GM12878 (cell line): Measurements from ENCODE around the gene PDZRN3. TPM values are rescaled to one million over a fixed set of nuclear protein-coding genes. Genes with fewer than 3 reads are reported as not detected.

Experiments
- ATAC-seq: fragments of 200-7000 bp; cut with Tn5 transposase; 3 replicates; pipeline ENCODE4 v1.9.1; 2020; ENCODE audit warnings: mild to moderate bottlenecking, moderate library complexity
- BruUV-seq: library from RNA; stranded (reverse); fragments of 400-500 nt; replicated peaks from 2 replicates; lab custom pipeline; 2021; lab: Mats Ljungman, UMichigan
- CTCF ChIA-PET: fragments of 300-600 bp; sonication (Branson Sonifier 250); formaldehyde crosslinking; extraction: SDS; loops from one replicate; lab custom pipeline; 2021; ENCODE audit warnings: inconsistent platforms; lab: Yijun Ruan, JAX
- POLR2A ChIA-PET: fragments of 350-600 bp; formaldehyde crosslinking; extraction: SDS; loops from one replicate; lab custom pipeline; 2021; ENCODE audit warnings: inconsistent platforms; lab: Charles Lee
- RAD21 ChIA-PET: fragments of 300-600 bp; sonication (Branson Sonifier 250); formaldehyde crosslinking; loops from one replicate; lab custom pipeline; 2023; ENCODE audit warnings: antibody characterized with exemption; ENCODE audit not compliant: unreplicated experiment; lab: Charles Lee
- SMC1A ChIA-PET: fragments of 300-600 bp; sonication (Branson Sonifier 250); formaldehyde crosslinking; loops from one replicate; lab custom pipeline; 2023; ENCODE audit not compliant: unreplicated experiment, uncharacterized antibody; lab: Charles Lee
- DNase-seq: peaks from one replicate; pipeline ENCODE4 v3.0.0-alpha.2; 2011; ENCODE audit warnings: low read depth, low spot score
- FAIRE-seq: peaks from 3 replicates; lab custom pipeline; 2011; peaks lifted over from hg19 to GRCh38; lab: Jason Lieb, UNC
- H2AFZ ChIP-seq: 2 replicates; pipeline ENCODE4 v1.6.0; 2011; ENCODE audit warnings: low read depth, low read length, control low read depth; ENCODE audit not compliant: control insufficient read depth
- H3K27ac ChIP-seq: 2 replicates; pipeline ENCODE4 v1.5.1; 2011; ENCODE audit warnings: control low read depth; ENCODE audit not compliant: control insufficient read depth, insufficient read depth
- H3K27me3 ChIP-seq, 2 experiments: replicated peaks in 1 of 2; 2 replicates each; pipeline versions ENCODE4 v1.6.0 to v1.6.1; 2011; ENCODE audit warnings: low read length in 1 of 2; ENCODE audit not compliant: control insufficient read depth in 2 of 2, insufficient read depth in 2 of 2
- H3K36me3 ChIP-seq, 2 experiments: 2 replicates each; pipeline ENCODE4 v1.5.1; 2011; ENCODE audit warnings: low read length in 1 of 2; ENCODE audit not compliant: control insufficient read depth in 2 of 2, insufficient read depth in 2 of 2
- H3K4me1 ChIP-seq: 2 replicates; pipeline ENCODE4 v1.6.1; 2011; ENCODE audit warnings: mild to moderate bottlenecking, low read length, moderate library complexity, mixed read lengths; ENCODE audit not compliant: control insufficient read depth, insufficient read depth
- H3K4me2 ChIP-seq: 2 replicates; pipeline ENCODE4 v1.6.0; 2011; ENCODE audit warnings: control low read depth; ENCODE audit not compliant: control insufficient read depth, insufficient read depth
- H3K4me3 ChIP-seq: fragments of 200-600 bp; sonication (generic); 2 replicates; pipeline ENCODE4 v1.5.1; 2016
- H3K79me2 ChIP-seq: 2 replicates; pipeline ENCODE4 v1.6.0; 2011; ENCODE audit warnings: low read length; ENCODE audit not compliant: control insufficient read depth, insufficient read depth
- H3K9ac ChIP-seq: 2 replicates; pipeline ENCODE4 v1.8.0; 2011; ENCODE audit warnings: low read length, control low read depth, mixed read lengths; ENCODE audit not compliant: control insufficient read depth, insufficient read depth
- H3K9me3 ChIP-seq: replicated peaks from 3 replicates; pipeline ENCODE4 v1.5.1; 2011; ENCODE audit warnings: mild to moderate bottlenecking, low read length; ENCODE audit not compliant: control insufficient read depth, insufficient read depth
- H4K20me1 ChIP-seq: 2 replicates; pipeline ENCODE4 v1.6.0; 2011; ENCODE audit not compliant: control insufficient read depth, insufficient read depth
- EP300 ChIP-seq, 2 experiments: fragments of 150-350 bp in 1 of 2; IDR thresholded peaks; 2 replicates each; pipeline ENCODE4 v1.6.1; 2011 to 2012; ENCODE audit warnings: low read depth in 2 of 2, low read length in 2 of 2, borderline replicate concordance in 1 of 2, improper control_type of control experiment in 1 of 2, inconsistent platforms in 1 of 2; ENCODE audit not compliant: control insufficient read depth in 1 of 2
- FOXK2 ChIP-seq: fragments of 450-650 bp; IDR thresholded peaks from 2 replicates; pipeline ENCODE4 v1.6.1; 2017; ENCODE audit warnings: mild to moderate bottlenecking, moderate library complexity
- MYB ChIP-seq: fragments of 150-350 bp; IDR thresholded peaks from 2 replicates; pipeline ENCODE4 v1.6.1; 2014; ENCODE audit warnings: mild to moderate bottlenecking, low read depth, low read length, borderline replicate concordance
- MYC ChIP-seq: IDR thresholded peaks from 2 replicates; pipeline ENCODE4 v1.6.1; 2011; ENCODE audit warnings: mild to moderate bottlenecking, low read length, moderate library complexity, inconsistent platforms; ENCODE audit not compliant: insufficient read depth, insufficient replicate concordance, insufficient read length, severe bottlenecking
- NFYB ChIP-seq: IDR thresholded peaks from 2 replicates; pipeline ENCODE4 v1.6.1; 2011; ENCODE audit warnings: low read depth, mild to moderate bottlenecking, low read length, improper control_type of control experiment, moderate library complexity; ENCODE audit not compliant: insufficient read depth
- NR2C1 ChIP-seq: fragments of 450-650 bp; IDR thresholded peaks from 2 replicates; pipeline ENCODE4 v1.6.1; 2017; ENCODE audit warnings: antibody characterized with exemption, mild to moderate bottlenecking, moderate library complexity
- RB1 ChIP-seq: fragments of 450-650 bp; formaldehyde crosslinking; IDR thresholded peaks from 2 replicates; pipeline ENCODE4 v1.6.1; 2017; ENCODE audit warnings: mild to moderate bottlenecking, borderline replicate concordance
- SMAD1 ChIP-seq: fragments of 450-650 bp; IDR thresholded peaks from 2 replicates; pipeline ENCODE4 v1.6.1; 2018; ENCODE audit warnings: mild to moderate bottlenecking, low read depth; ENCODE audit not compliant: partially characterized antibody
- ZNF217 ChIP-seq: fragments of 450-650 bp; IDR thresholded peaks from 2 replicates; pipeline ENCODE4 v1.6.1; 2017; ENCODE audit warnings: antibody characterized with exemption, mild to moderate bottlenecking
- WGBS: methylation state at CpG from one replicate; pipeline ENCODE4 v1.1.6; 2016; ENCODE audit warnings: low lambda C conversion rate; ENCODE audit not compliant: insufficient replicate concordance, insufficient coverage; ENCODE audit errors: missing lambda C conversion rate; 5-methylcytosine and 5-hydroxymethylcytosine counted together
- in situ Hi-C: fragments of 300-500 bp; cut with MboI; formaldehyde crosslinking; loops from 9 replicates; pipeline ENCODE4 v1.14.3; 2018; ENCODE audit warnings: mixed read lengths
- intact Hi-C: fragments of 100-400 bp; cut with micrococcal nuclease; formaldehyde crosslinking; loops from one replicate; pipeline ENCODE4 v1.14.2; 2022; ENCODE audit not compliant: unreplicated experiment
- polyA plus RNA-seq, 11 experiments: library from polyadenylated mRNA; depleted of rRNA in 4 of 11; unstranded in 6 of 11; stranded (reverse) in 5 of 11; fragments of >200 nt; fragmentation: Nextera tagmentation in 4 of 11; fragmentation: Illumina TruSeq in 1 of 11; extraction: Ambion mirVana in 4 of 11; extraction: Trizol in 1 of 11; gene quantifications; 1 replicate in 1 of 11; 2 replicates in 10 of 11; pipeline versions ENCODE4 v1.2.1 to v1.2.3, GENCODE V29; 2011 to 2016; ENCODE audit warnings: inconsistent platforms in 2 of 11, missing spikeins in 2 of 11, low read depth in 1 of 11
- total RNA-seq, 4 experiments: library from RNA; depleted of rRNA in 3 of 4; stranded (reverse); fragments of >200 nt in 3 of 4; fragmentation: Illumina TruSeq in 1 of 4; extraction: Trizol in 1 of 4; gene quantifications; 2 replicates each; pipeline versions ENCODE4 v1.2.1 to v1.2.3, GENCODE V29; 2013 to 2021
- TF ChIP-seq, protein P1 (sequence below): fragments of 450-650 bp; IDR thresholded peaks from 2 replicates; pipeline ENCODE4 v1.6.1; 2017; ENCODE audit warnings: mild to moderate bottlenecking, moderate library complexity
- TF ChIP-seq, protein P2 (sequence below): fragments of 450-650 bp; IDR thresholded peaks from 2 replicates; pipeline ENCODE4 v1.6.1; 2018; ENCODE audit warnings: mild to moderate bottlenecking, low read depth, moderate library complexity; ENCODE audit not compliant: partially characterized antibody
- TF ChIP-seq, protein P3 (sequence below): fragments of 150-350 bp; IDR thresholded peaks from 2 replicates; pipeline ENCODE4 v1.6.1; 2016; ENCODE audit warnings: low read depth, low read length

Gene PDZRN3
- total and polyA plus RNA-seq, 10 of the 15 experiments (the other 5 are each of a cell fraction or from before 2014, with no cell fraction given) = 0.07 to 0.37 (median 0.12) TPM; not detected in 6

DNA sequence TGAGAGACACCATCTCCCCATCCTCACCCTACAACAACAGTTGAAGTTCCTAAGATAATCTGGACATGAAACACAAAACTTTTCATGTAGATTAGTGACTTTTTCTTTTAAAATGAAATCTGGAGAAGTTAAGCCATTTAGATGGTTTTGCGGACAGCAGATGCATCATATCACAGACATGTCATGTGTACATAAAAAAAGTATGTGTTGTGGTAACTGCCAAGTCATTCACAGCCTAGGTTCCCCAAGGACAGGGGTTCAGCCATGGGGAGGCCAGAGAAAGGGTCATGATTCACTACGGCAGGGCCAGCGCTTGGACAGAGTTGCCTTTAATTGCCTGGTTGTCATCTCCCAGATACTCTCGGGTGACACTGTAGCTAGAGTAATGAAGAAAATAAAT, 163.2 kb downstream of the PDZRN3 start (continued):
- TF ChIP-seq EP300 (IDR thresholded peaks at IDR 0.05; ENCODE audit: borderline replicate concordance in 1 of 2, control insufficient read depth in 1 of 2, low read depth in 2 of 2, low read length in 2 of 2) (no peak), ZNF217 (no peak)
- TF ChIP-seq, protein P1, sequence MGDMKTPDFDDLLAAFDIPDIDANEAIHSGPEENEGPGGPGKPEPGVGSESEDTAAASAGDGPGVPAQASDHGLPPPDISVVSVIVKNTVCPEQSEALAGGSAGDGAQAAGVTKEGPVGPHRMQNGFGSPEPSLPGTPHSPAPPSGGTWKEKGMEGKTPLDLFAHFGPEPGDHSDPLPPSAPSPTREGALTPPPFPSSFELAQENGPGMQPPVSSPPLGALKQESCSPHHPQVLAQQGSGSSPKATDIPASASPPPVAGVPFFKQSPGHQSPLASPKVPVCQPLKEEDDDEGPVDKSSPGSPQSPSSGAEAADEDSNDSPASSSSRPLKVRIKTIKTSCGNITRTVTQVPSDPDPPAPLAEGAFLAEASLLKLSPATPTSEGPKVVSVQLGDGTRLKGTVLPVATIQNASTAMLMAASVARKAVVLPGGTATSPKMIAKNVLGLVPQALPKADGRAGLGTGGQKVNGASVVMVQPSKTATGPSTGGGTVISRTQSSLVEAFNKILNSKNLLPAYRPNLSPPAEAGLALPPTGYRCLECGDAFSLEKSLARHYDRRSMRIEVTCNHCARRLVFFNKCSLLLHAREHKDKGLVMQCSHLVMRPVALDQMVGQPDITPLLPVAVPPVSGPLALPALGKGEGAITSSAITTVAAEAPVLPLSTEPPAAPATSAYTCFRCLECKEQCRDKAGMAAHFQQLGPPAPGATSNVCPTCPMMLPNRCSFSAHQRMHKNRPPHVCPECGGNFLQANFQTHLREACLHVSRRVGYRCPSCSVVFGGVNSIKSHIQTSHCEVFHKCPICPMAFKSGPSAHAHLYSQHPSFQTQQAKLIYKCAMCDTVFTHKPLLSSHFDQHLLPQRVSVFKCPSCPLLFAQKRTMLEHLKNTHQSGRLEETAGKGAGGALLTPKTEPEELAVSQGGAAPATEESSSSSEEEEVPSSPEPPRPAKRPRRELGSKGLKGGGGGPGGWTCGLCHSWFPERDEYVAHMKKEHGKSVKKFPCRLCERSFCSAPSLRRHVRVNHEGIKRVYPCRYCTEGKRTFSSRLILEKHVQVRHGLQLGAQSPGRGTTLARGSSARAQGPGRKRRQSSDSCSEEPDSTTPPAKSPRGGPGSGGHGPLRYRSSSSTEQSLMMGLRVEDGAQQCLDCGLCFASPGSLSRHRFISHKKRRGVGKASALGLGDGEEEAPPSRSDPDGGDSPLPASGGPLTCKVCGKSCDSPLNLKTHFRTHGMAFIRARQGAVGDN = no peak
- TF ChIP-seq, protein P2, sequence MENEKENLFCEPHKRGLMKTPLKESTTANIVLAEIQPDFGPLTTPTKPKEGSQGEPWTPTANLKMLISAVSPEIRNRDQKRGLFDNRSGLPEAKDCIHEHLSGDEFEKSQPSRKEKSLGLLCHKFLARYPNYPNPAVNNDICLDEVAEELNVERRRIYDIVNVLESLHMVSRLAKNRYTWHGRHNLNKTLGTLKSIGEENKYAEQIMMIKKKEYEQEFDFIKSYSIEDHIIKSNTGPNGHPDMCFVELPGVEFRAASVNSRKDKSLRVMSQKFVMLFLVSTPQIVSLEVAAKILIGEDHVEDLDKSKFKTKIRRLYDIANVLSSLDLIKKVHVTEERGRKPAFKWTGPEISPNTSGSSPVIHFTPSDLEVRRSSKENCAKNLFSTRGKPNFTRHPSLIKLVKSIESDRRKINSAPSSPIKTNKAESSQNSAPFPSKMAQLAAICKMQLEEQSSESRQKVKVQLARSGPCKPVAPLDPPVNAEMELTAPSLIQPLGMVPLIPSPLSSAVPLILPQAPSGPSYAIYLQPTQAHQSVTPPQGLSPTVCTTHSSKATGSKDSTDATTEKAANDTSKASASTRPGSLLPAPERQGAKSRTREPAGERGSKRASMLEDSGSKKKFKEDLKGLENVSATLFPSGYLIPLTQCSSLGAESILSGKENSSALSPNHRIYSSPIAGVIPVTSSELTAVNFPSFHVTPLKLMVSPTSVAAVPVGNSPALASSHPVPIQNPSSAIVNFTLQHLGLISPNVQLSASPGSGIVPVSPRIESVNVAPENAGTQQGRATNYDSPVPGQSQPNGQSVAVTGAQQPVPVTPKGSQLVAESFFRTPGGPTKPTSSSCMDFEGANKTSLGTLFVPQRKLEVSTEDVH = no peak

DNA sequence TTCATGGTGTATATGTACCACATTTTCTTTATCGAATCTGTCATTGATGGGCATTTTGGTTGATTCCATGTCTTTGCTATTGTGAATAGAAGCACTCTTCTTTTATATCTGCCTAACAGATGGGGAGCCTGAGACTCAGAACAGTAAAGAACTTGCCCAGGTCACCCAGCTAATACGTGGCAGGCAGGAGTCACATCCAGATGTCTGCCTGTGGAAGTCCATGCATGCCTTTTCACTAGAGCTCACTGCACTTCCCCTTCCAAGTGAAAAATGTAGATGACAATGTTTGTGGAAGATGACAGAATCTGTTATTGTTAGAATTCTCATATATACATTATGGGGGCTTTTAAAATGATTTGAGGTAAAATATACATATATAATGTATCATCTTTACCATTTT, 165.0 kb downstream of the PDZRN3 start:
- no peaks in the 10 kb centered on the region for H3K27me3 ChIP-seq
- no peak for ATAC-seq
- no peaks in the 10 kb centered on the region for H3K79me2 ChIP-seq
- no peak overlapping the region for H3K4me2 ChIP-seq
- no TSS peak for BruUV-seq
- intact Hi-C loops (no loop called here), in situ Hi-C loops (no loop called here)
- RAD21 ChIA-PET = no interaction called here
- POLR2A ChIA-PET = no interaction called here
- no peak for FAIRE-seq
- H4K20me1 ChIP-seq = no peaks in the 10 kb centered on the region
- WGBS = 95% methylated on average over 2 of the region's 2 CpGs
- no peak overlapping the region for H3K4me3 ChIP-seq
- no peaks in the 10 kb centered on the region for H3K4me1 ChIP-seq
- CTCF ChIA-PET = interaction anchor here (1.5 kb wide), 1 partner anchor 43 kb away, joined by 3 read pairs; no protein-coding TSS in a partner anchor
- H3K9me3 ChIP-seq = no peaks in the 10 kb centered on the region; the same call in 2 of the 3 replicates
- H3K27ac ChIP-seq = no peak overlapping the region
- H2AFZ ChIP-seq = no peak overlapping the region
- no peaks in the 10 kb centered on the region for H3K36me3 ChIP-seq
- SMC1A ChIA-PET = interaction anchor here (6.8 kb wide), 1 partner anchor 42 kb away, joined by 46 read pairs; no protein-coding TSS in a partner anchor
- no peak overlapping the region for H3K9ac ChIP-seq
- DNase-seq = no peak
- TF ChIP-seq RB1 (no peak), FOXK2 (no peak), MYB (no peak), NFYB (no peak), NR2C1 (no peak), MYC (no peak), SMAD1 (no peak)
- TF ChIP-seq, protein P3, sequence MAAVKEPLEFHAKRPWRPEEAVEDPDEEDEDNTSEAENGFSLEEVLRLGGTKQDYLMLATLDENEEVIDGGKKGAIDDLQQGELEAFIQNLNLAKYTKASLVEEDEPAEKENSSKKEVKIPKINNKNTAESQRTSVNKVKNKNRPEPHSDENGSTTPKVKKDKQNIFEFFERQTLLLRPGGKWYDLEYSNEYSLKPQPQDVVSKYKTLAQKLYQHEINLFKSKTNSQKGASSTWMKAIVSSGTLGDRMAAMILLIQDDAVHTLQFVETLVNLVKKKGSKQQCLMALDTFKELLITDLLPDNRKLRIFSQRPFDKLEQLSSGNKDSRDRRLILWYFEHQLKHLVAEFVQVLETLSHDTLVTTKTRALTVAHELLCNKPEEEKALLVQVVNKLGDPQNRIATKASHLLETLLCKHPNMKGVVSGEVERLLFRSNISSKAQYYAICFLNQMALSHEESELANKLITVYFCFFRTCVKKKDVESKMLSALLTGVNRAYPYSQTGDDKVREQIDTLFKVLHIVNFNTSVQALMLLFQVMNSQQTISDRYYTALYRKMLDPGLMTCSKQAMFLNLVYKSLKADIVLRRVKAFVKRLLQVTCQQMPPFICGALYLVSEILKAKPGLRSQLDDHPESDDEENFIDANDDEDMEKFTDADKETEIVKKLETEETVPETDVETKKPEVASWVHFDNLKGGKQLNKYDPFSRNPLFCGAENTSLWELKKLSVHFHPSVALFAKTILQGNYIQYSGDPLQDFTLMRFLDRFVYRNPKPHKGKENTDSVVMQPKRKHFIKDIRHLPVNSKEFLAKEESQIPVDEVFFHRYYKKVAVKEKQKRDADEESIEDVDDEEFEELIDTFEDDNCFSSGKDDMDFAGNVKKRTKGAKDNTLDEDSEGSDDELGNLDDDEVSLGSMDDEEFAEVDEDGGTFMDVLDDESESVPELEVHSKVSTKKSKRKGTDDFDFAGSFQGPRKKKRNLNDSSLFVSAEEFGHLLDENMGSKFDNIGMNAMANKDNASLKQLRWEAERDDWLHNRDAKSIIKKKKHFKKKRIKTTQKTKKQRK = no peak
